OCI-LY1 (cell line): ENCODE measurements around the gene HID1.

ENCODE experiments used
- EZH2 ChIP-seq: fragments of 200-600 bp; sonication (generic), shearing (Covaris generic); IDR thresholded peaks from 2 replicates; pipeline ENCODE4 v1.8.0; 2017; ENCODE audit warnings: borderline replicate concordance, mixed run types, mild to moderate bottlenecking, antibody characterized with exemption, low read length, moderate library complexity, mixed read lengths
- TF ChIP-seq, protein P1 (sequence below): fragments of 200-600 bp; sonication (generic), shearing (Covaris generic); IDR thresholded peaks from 2 replicates; pipeline ENCODE4 v1.5.1; 2017; ENCODE audit warnings: mild to moderate bottlenecking, antibody characterized with exemption, low read length, moderate library complexity, mixed read lengths

DNA sequence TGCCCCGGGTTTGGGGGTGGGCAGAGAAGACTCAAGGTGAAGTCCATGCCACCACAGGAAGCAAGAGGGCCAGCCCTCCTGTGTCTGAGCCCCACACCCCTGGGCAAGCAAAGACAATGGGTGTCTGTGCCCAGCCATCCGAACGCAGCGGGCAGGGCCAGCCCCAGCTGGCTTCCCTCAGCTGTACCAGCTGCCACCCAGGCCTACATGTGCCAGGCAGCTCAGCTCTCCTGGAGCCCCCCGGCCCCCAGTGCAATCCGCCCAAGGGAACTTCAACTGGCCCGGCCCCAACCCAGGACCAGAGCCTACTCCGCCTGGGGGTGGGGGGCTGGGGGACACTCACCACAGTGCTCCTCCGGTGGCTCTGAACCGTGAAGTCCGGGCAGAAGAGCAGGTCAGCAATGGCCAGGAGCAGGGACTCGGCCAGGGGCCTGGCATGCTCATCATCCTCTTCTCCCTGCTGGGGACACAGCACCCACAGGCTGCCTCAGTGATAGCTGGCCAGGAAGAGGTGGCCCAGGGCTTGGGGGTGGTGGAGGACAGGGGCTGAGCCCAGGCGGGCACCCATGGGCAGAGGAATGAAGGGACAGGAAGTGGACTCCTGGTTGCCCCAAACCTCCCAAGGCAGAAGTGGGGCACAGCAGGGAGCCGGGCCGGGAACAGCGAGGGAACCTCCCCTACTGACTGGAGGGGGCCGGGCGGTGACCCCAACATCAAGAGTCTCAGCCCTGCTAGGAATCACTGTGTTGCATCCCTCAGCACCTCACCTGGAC, 9.8 kb downstream of the HID1 start:
- TF ChIP-seq, protein P1, sequence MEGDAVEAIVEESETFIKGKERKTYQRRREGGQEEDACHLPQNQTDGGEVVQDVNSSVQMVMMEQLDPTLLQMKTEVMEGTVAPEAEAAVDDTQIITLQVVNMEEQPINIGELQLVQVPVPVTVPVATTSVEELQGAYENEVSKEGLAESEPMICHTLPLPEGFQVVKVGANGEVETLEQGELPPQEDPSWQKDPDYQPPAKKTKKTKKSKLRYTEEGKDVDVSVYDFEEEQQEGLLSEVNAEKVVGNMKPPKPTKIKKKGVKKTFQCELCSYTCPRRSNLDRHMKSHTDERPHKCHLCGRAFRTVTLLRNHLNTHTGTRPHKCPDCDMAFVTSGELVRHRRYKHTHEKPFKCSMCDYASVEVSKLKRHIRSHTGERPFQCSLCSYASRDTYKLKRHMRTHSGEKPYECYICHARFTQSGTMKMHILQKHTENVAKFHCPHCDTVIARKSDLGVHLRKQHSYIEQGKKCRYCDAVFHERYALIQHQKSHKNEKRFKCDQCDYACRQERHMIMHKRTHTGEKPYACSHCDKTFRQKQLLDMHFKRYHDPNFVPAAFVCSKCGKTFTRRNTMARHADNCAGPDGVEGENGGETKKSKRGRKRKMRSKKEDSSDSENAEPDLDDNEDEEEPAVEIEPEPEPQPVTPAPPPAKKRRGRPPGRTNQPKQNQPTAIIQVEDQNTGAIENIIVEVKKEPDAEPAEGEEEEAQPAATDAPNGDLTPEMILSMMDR = no peak
- TF ChIP-seq EZH2 = no peak
